Cardiac ventricle fibroblast (primary cell): ENCODE data around the gene SLC11A1. TPM values are rescaled to one million over a fixed set of nuclear protein-coding genes. Genes with fewer than 3 reads are reported as not detected.

Experiments
- total RNA-seq: library from RNA; depleted of rRNA; stranded (reverse); fragments of >200 nt; gene quantifications from 2 replicates; pipeline ENCODE4 v1.2.3, GENCODE V29; 2015

Gene SLC11A1
- not detected in 2 replicates for total RNA-seq

GRCh38 chr2:218381916-218382366 is at the start of gene SLC11A1:
TSS of gene SLC11A1 (plus strand) at chr2:218382273. CDS start at chr2:218382369, 96 bp downstream.

GRCh38 chr2:218399391-218400166 is 17.5 kb downstream of the SLC11A1 start, which contains the start of gene CTDSP1:
TSS of gene CTDSP1 (plus strand) at chr2:218399868. CDS start at chr2:218400091, 223 bp downstream.

GRCh38 chr2:218418717-218419458 is 36.8 kb downstream of the SLC11A1 start, which contains the start of gene VIL1:
TSS of gene VIL1 (plus strand) at chr2:218419123. CDS start at chr2:218423779, 4,656 bp downstream.

Other genes starting within 250 kb of the SLC11A1 start
- not detected in 2 replicates for gene CXCR1, start 215.3 kb upstream of the SLC11A1 start, total RNA-seq
- gene ARPC2, start 165.1 kb upstream of the SLC11A1 start, total RNA-seq: 177 and 192 TPM in 2 replicates
- 0.50 and 2.1 TPM in 2 replicates for gene GPBAR1, start 121.3 kb upstream of the SLC11A1 start, total RNA-seq
- gene AAMP, start 112.1 kb upstream of the SLC11A1 start, total RNA-seq: 126 and 132 TPM in 2 replicates
- 37.4 and 40.8 TPM in 2 replicates for gene PNKD, start 111.8 kb upstream of the SLC11A1 start, total RNA-seq
- gene TMBIM1, start 89.8 kb upstream of the SLC11A1 start, total RNA-seq: 80.8 and 96.0 TPM in 2 replicates
- not detected in 2 replicates for gene CATIP, start 25.4 kb upstream of the SLC11A1 start, total RNA-seq
- 64.1 and 77.1 TPM in 2 replicates for gene CTDSP1, start 17.6 kb downstream of the SLC11A1 start, total RNA-seq
- gene VIL1, start 36.9 kb downstream of the SLC11A1 start, total RNA-seq: not detected in 2 replicates
- 5.0 and 9.0 TPM in 2 replicates for gene USP37, start 186.1 kb downstream of the SLC11A1 start, total RNA-seq
- gene CNOT9, start 186.6 kb downstream of the SLC11A1 start, total RNA-seq: 28.6 and 32.8 TPM in 2 replicates
- gene PLCD4, start 225.6 kb downstream of the SLC11A1 start, total RNA-seq: 2.4 and 4.0 TPM in 2 replicates